Stimulated activated naive CD8-positive, alpha-beta T cell treated with anti-CD3 and anti-CD28 coated beads, Interleukin-15, Interleukin-2, amounts not matched to agents 100 U/mL and 50 U/mL, for 24 hours (primary cell): ENCODE results near the gene XYLB.
A peak's percentile ranks its signal among the peaks of the same experiment; 100 is the strongest.
"Not testable (repeated sequence)": the region's sequence is repeated elsewhere in the genome, so short reads cannot be mapped to it uniquely, and the experiment has no call there.

ENCODE experiments used
- ATAC-seq: fragments of 150-1000 bp; cut with Tn5 transposase; one replicate; pipeline ENCODE4 v1.10.0; 2021
- DNase-seq: peaks from one replicate; pipeline ENCODE4 v3.0.0; 2021

Gene XYLB

DNA sequence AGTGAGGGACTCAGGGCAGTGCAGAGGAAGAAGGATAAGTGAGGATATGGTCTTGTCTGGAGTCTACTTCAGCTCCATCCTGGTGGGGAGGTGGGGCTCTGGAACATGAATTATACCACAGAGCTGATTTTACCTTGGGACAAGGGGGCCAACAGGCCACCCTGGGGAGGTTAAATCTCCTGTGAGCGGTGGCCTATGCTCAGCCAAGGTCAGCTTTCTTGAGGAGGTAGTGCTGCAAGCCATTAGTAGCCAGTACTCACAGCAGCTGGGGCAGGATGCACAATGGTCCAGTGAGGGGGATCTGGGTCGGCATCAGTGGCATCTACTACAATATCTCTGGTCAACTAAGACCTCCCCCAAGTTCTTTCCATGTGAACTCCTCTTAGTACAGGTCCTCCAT is 49.7 kb downstream of the XYLB start:
- no peak for ATAC-seq
- no peak for DNase-seq

DNA sequence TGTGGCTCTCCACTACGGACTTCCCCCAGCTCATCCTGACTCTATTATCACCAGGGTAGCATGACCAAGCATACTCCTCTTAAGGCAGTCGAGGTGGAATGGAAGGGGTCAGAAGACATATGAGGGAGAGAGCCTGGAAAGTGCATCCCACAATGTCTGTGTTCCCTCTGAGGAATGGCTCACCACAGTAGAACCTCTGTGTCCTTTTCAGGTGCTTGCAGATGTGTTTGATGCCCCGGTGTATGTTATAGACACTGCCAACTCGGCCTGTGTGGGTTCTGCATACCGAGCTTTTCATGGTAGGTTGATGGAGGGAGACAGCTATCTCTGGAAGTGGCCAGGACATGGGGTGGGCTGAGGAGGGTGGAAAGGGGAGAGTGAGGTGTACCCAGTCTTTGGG is 50.3 kb downstream of the XYLB start:
- no peak for DNase-seq
- ATAC-seq: no peak

DNA sequence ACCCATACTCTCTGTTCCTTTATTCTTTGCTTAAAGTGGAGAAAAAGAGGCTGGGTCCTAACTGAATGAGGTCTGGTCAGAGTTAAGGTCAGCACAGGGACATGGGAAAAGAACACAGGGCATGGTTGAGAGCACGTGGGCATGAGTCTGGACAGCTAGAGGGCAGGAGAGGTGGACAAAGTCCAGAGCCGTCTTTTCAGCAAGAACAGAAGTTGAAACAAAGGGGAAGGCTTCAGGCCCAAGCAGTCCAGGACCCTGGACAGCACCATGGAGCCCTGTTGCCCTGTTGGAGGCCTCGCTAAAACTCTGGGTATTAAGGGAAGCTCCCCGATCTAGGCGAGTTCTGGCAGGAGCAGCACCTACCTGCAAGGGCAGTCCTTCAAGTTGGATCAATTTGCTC is 50.7 kb downstream of the XYLB start:
- no peak for ATAC-seq
- peak; percentile 6 for DNase-seq

DNA sequence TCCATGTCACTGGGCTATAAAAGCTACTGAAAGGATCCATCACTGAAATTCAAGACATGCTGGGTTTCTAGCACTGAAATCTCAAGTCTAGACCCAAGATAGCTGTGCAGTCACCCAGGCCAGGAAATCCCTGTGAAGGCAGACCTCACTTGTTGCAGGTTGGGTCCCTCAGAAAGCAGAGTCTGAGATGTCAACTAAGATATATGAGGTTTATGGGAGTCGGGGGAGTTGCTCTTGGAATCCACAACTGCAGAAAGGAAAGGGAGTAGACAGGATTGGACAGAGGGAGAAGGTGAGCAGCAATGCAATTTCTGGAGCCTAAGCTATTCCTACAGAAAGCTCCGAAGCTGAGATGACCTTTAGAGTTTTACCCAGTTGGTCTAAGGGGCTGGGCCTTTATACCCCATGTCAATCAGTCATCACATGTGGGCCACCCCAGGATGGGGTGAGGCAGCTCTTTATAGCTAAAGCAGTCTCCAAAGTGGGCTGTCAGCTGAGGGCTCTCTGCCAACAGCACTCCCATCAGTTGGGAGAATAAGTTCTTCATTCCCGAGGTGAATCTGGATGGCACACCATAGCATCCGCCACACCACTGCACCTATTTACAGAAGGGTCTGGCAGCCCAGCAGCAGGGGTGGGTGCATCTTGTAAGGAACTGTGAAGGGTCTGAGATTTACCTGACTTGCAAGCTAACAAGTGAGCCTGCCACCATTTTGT is 54.8 kb downstream of the XYLB start:
- ATAC-seq: no peak

DNA sequence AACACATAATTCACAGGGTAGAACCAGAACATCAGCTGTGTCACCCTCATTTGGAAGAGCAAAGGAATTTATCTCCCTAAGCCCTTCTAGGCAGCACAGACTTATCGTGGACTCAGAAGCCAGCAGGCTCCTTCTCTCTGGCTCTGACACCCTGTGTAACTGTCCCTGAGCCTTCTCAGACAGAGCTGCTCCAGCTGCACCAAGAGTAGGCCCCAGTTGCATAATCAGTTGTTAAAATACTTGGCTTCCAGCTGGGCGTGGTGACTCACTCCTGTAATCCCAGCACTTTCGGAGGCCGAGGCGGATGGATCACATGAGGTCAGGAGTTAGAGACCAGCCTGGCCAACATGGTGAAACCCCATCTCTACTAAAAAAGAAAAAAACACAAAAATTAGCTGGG is 57.7 kb downstream of the XYLB start:
- ATAC-seq: no peak
- no peak for DNase-seq

More for the DNA sequence above, 54.8 kb downstream of the XYLB start:
- DNase-seq: no peak

DNA sequence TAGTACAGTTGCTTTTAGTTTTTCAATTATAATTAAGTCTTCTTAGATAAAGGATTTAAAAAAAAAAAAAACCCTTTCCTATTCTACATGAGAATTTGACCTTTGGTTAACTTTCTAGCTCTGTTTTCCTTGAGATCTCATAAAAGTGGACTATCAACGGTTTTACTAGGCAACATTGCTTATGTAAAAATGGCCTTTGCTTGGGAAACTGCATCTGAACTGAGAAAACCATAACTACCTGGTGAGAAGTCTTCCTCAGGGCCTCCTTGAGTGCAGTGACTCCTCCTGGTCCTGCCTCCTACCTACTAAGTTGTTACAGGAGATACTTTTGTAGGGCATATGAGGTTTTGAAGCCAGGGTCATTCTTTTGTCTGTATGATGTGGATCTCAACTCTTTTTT is 65.0 kb downstream of the XYLB start:
- DNase-seq: no peak
- no peak for ATAC-seq

DNA sequence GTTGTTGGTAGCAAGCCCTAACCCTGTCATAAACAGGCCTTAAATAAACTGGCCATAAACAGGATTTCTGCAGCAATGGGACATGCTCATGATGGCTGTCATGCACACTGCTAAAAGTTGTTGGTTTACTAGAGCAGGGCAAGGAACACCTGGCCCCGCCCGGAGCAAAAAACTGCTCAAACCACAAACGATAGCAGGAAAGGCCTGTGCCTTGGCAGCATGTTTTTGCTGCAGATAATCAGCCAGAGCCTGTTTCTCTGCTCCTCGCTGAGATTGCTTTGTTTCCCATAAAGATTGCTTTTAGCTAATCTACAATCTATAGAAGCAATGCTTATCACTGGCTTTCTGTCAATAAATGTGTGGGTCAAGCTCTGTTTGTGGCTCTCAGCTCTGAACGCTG is 74.2 kb downstream of the XYLB start:
- not testable (repeated sequence) for DNase-seq, ATAC-seq

DNA sequence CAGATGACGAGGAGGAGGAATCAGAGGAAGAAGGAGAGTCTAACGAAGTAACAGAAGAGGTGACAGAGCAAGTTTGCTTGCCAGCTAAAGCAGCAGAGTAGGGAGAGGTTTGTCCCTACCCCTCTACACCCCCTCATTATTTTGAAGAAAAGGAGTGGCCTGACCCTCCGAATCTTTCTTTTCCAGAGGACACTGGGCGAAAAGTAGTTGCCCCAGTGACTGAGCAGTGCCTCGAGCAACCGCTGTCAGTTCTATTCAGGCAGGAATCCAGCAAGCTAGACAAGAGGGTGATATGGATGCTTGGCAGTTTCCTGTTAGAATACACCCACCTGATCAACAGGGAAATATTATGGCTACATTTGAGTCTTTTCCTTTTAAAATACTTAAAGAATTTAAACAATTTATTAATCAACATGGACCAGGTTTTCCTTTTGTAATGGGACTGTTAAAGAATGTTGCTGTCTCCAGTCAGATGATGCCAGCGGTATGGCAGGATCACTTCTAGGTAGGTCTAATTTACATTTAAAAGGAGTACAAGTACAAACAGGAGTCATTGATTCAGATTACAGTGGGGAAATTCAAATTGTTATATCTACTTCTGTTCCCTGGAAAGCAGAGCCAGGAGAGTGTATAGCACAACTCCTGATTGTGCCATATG is 75.2 kb downstream of the XYLB start:
- no peak for ATAC-seq

DNA sequence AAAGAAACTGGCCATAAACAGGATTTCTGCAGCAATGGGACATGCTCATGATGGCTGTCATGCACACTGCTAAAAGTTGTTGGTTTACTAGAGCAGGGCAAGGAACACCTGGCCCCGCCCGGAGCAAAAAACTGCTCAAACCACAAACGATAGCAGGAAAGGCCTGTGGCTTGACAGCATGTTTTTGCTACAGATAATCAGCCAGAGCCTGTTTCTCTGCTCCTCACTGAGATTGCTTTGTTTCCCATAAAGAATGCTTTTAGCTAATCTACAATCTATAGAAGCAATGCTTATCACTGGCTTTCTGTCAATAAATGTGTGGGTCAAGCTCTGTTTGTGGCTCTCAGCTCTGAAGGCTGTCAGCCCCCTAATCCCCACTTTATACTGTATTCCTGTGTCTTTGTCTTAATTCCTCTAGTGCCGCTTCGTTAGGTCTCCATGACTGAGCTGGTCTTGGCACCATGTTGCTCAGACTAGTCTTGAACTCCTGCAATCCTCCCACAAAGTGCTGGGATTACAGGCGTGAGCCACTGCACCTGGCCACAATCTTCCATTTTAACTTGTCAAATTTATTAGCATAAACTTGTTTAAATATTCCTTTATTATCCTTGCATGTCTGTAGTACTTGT is 80.3 kb downstream of the XYLB start:
- not testable (repeated sequence) for ATAC-seq, DNase-seq

More for the DNA sequence above, 75.2 kb downstream of the XYLB start:
- DNase-seq: no peak

DNA sequence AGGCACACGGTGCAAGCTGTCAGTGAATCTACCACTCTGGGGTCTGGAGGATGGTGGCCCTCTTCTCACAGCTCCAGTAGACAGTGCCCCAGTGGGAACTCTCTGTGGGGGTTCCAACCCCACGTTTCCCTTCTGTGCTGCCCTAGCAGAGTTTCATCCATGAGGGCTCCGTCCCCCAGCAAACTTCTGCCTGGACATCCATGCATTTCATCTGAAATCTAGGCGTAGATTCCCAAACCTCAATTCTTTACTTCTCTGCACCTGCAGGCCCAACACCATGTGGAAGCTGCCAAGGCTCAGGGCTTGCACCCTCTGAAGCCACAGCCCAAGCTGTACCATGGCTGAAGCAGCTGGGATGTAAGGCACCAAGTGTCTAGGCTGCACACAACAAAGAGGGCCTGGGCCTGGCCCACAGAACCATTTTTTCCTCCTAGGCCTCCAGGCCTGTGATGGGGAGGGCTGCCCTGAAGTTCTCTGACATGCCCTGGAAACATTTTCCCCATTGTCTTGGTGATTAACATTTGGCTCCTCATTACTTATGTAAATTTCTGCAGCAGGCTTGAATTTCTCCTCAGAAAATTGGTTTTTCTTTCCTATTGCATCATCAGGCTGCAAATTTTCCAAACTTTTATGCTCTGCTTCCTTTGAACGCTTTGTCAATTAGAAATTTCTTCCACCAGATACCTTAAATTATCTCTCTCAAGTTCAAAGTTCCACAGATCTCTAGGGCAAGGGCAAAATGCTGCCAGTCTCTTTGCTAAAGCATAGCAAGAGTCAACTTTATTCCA is 86.5 kb downstream of the XYLB start:
- not testable (repeated sequence) for ATAC-seq, DNase-seq

DNA sequence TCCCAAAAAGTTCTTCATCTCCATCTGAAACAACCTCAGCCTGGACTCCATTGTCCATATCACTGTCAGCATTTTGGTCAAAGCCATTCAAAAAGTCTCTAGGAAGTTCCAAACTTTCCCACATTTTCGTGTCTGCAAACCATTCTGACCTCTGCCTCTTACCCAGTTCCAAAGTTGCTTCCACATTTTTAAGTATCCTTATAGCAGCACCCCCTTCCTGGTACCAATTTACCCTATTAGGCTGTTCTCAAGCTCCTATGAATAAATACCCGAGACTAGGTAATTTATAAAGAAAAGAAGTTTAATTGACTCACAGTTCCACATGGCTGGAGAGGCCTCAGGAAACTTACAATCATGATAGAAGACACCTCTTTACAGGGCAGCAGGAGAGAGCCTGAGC is 87.1 kb downstream of the XYLB start:
- DNase-seq, ATAC-seq: not testable (repeated sequence)

DNA sequence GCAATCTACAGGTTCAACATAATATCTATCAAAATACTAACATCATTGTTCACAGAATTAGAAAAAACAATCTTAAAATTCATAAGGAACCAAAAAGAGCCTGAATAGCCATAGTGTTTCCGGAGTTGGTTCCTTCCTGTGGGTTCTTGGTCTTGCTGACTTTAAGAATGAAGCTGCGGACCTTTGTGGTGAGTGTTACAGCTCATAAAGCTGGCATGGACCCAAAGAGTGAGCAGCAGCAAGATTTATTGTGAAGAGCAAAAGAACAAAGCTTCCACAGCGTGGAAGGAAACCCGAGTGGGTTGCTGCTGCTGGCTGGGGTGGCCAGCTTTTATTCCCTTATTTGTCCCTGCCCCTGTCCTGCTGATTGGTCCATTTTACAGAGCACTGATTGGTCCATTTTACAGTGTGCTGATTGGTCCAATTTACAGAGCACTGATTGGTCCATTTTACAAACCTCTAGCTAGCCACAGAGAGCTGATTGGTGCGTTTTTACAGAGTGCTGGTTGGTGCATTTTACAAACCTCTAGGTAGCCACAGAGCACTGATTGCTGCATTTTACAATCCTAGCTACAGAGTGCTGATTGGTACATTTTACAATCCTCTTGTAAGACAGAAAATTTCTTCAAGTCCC is 92.0 kb downstream of the XYLB start:
- not testable (repeated sequence) for DNase-seq, ATAC-seq

DNA sequence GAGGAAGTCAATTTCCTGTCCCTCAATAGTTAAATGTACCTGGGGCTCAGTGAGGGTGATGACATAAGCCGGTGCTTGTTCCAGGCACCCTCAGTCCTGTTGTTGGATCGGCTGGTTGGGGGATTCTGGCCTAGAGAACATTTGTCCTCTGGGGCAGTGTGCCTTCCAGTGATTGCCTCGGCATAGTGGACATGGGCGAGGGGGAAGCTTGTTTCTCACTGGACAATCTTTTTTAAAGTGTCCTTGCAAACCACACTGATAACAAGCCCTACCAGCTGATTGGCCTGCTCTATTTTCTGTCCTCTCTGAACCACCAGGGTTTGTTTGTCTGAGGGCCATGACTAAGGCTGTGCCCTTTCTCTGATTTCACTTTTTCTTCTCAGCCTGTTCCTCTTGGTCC is 96.6 kb downstream of the XYLB start:
- not testable (repeated sequence) for DNase-seq, ATAC-seq

DNA sequence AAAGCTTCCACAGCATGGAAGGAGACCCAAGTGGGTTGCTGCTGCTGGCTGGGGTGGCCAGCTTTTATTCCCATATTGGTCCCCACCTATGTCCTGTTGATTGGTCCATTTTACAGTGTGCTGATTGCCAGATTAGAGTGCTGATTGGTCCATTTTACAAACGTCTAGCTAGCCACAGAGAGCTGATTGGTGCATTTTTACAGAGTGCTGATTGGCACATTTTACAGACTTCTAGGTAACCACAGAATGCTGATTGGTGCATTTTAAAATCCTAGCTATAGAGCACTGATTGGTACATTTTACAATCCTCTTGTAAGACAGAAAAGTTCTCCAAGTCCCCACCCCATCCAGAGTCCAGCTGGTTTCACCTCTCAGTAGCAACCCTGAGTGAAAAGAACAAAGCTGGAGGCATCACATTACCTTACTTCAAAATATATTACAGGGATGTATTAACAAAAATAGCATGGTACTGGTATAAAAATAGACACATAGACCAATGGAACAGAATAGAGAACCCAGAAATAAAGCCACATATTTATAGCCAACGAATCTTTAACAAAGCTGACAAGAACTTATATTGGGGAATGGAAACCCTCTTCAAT is 99.6 kb downstream of the XYLB start:
- no peak for DNase-seq
- ATAC-seq: no peak

DNA sequence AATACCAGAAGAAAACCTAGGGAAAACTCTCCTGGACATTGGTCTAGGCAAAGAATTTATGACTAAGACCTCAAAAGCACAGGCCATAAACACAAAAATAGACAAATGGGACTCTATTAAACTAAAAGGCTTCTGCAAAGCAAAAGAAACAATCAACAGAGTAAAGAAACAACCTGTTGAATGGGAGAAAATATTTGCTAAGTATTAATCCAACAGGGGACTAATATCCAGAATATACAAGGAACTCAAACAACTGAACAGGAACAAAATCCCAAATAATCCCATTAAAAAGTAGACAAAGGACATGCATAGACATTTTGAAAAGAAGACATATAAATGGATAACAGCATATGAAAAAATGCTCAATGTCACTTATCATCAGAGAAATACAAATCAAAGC is 100.2 kb downstream of the XYLB start:
- ATAC-seq: no peak

DNA sequence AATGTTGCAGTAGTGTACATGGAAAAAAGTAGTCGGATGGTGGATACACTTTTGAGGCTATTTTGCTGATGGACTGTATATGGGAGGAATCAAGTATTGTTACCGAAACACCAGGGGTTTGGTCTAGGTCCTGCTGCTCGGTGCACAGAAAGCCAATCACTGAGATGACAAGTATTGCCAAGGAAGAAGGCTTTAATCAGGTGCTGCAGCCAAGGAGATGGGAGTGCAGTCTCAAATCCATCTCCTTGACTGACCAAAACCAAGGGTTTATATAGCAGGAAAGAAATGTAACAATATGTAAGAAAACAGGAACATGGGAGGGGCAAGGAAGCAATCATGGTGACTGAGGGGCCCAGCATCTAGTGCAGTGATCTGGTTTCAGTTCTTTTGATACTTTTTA is 104.3 kb downstream of the XYLB start:
- DNase-seq (no peak), ATAC-seq (no peak)

More for the DNA sequence above, 100.2 kb downstream of the XYLB start:
- no peak for DNase-seq

DNA sequence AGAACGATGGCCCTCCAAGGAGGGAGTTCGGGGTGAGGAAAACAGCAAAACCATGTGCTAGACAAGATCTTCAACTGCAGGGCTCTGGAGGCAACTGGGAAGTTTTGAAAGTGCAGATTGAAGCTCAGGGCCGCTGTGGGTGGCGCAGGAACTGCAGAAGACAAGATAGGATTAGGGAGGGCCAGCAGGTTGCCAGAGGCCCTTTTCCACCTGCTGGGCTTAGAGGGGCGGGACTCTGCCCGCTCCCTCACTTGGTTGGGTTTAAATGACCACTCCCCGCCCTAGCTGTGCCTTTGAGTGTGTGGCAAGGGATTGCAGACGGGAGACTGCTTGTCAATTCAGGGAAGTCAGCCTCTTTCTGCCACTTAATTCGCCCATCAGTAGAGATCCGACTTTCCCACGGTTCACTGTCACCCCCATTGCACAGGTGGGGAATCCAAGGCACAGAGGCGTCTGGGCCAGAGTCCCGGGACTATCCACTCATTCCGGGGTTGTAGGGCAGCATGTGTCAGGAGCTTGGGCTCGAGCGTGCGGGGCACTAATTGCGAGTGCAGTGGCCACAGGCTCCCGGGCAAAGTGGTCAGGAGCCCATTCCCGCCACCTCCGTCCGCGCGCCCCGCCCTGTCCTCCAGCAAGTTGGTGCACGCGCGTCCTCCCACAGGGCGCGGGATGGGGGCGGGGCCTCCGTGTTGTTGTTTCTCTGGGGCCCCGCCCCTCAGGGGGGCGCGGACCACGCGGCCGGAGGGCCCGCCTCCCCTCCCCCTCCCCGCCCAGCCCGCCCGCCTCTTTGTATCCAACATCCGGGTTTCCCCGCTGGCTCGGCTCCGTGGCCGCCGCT is 106.7 kb downstream of the XYLB start, which contains the start of gene ACVR2B:
ACVR2B (plus strand) TSS at position 816 of the 838 bp plus-strand sequence. CDS start 433 bp downstream, outside the sequence.
- DNase-seq (peak; percentile 76), ATAC-seq (peak; percentile 51)

DNA sequence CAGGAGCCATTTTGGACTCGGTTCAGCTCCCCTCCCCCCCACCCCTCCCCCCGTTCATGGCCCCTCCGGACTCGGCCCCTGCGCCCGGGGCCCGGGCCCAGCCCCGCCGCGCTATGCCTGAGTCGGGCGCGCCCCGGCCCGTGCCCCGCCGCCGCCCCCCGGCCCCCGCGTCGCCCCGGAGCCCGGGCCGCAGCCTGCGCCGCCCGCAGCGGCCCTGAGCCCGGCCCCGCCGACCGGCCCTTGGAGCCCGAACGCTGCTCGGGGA is 107.3 kb downstream of the XYLB start:
- no peak for ATAC-seq

DNA sequence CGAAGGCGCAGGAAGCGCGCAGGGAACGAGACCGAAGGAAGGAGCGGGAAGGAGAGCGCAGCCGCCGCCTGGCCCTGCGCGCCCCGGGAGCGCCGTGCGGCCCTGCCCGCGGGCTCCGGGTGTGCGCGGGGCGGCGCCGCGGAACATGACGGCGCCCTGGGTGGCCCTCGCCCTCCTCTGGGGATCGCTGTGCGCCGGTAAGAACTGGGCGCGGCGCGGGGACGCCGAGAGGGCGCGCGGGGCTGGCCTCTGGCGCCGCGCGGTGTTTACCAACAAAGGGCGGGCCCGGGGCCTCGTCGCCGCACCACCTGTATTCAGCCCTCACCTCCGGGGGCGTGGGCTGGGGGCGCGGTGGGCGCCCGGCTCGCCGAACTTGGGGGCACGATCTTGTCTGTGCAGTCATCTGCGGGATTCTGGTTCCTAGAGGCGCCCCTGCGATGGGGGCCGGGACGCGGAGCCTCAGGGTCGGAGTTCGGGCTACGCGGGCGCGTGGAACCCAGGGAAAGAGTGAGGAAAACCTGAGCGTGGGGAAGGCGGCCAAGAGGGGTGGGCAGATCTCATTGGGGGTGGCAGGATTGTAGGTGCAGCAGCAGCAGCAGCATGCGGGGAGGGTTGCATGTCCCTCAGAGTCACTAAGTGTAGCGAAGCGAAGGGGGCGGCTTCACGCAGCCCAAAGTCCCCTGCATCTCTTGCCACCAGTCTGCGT is 107.7 kb downstream of the XYLB start:
- ATAC-seq (peak; percentile 53), DNase-seq (peak; percentile 26)

More for the DNA sequence above, 107.3 kb downstream of the XYLB start:
- no peak for DNase-seq
